HG02981 (cell line): ENCODE measurements around the gene ASTN2.

Experiments
- ATAC-seq: cut with Tn5 transposase; IDR thresholded peaks from one replicate; pipeline ENCODE4 v1.9.1; 2021; ENCODE audit warnings: mild to moderate bottlenecking, moderate library complexity; ENCODE audit not compliant: unreplicated experiment

Gene ASTN2

GRCh38 chr9:117029341-117029740 lies 385.5 kb downstream of the ASTN2 start:
- no peak for ATAC-seq

- ATAC-seq, result no peak
Observed at GRCh38 chr9:117028103-117028858, 386.6 kb downstream of the ASTN2 start.

GRCh38 chr9:117021906-117022305 lies 393.0 kb downstream of the ASTN2 start:
- no peak for ATAC-seq

GRCh38 chr9:117018966-117019617 lies 395.8 kb downstream of the ASTN2 start:
- ATAC-seq, result no peak

GRCh38 chr9:117017414-117017985 lies 397.4 kb downstream of the ASTN2 start:
- ATAC-seq, result no peak

- no peak for ATAC-seq
Observed at GRCh38 chr9:117014061-117014460, 400.8 kb downstream of the ASTN2 start.

- no peak for ATAC-seq
Observed at GRCh38 chr9:117013440-117013995, 401.3 kb downstream of the ASTN2 start.

GRCh38 chr9:117010061-117010460 lies 404.8 kb downstream of the ASTN2 start:
- no peak for ATAC-seq

GRCh38 chr9:117008876-117009275 lies 406.0 kb downstream of the ASTN2 start:
- ATAC-seq, result no peak

- no peak for ATAC-seq
Observed at GRCh38 chr9:117008461-117008860, 406.4 kb downstream of the ASTN2 start.

- no peak for ATAC-seq
Observed at GRCh38 chr9:117002686-117003085, 412.2 kb downstream of the ASTN2 start.

- no peak for ATAC-seq
Observed at GRCh38 chr9:117000834-117001233, 414.0 kb downstream of the ASTN2 start.

GRCh38 chr9:117000196-117000723 lies 414.6 kb downstream of the ASTN2 start:
- no peak for ATAC-seq

GRCh38 chr9:116998305-116998704 lies 416.6 kb downstream of the ASTN2 start:
- ATAC-seq, result no peak

- no peak for ATAC-seq
Observed at GRCh38 chr9:116992865-116993264, 422.0 kb downstream of the ASTN2 start.

- no peak for ATAC-seq
Observed at GRCh38 chr9:116991051-116991450, 423.8 kb downstream of the ASTN2 start.

GRCh38 chr9:116990592-116990991 lies 424.3 kb downstream of the ASTN2 start:
- ATAC-seq, result no peak

- no peak for ATAC-seq
Observed at GRCh38 chr9:116987721-116988485, 427.0 kb downstream of the ASTN2 start.

- ATAC-seq, result no peak
Observed at GRCh38 chr9:116986015-116986414, 428.8 kb downstream of the ASTN2 start.

GRCh38 chr9:116985596-116985995 lies 429.3 kb downstream of the ASTN2 start:
- no peak for ATAC-seq

GRCh38 chr9:116984111-116984510 lies 430.7 kb downstream of the ASTN2 start:
- ATAC-seq, result no peak
